GM21381 (cell line): Measurements from ENCODE around the gene SWT1.
A peak's percentile ranks its signal among the peaks of the same experiment; 100 is the strongest.
"Not testable (repeated sequence)": the region's sequence is repeated elsewhere in the genome, so short reads cannot be mapped to it uniquely, and the experiment has no call there.

Source experiments
- ATAC-seq: cut with Tn5 transposase; IDR thresholded peaks from one replicate; pipeline ENCODE4 v1.9.1; 2021; ENCODE audit warnings: mild to moderate bottlenecking, moderate library complexity; ENCODE audit not compliant: unreplicated experiment

The SWT1 gene

GRCh38 chr1:185317034-185317885 lies 160.3 kb downstream of the SWT1 start, which contains the start of gene IVNS1ABP:
TSS of gene IVNS1ABP (minus strand) at chr1:185317243. CDS start at chr1:185309493, 7,750 bp downstream.
- ATAC-seq: peak; percentile 70

- ATAC-seq: peak; percentile 48
These were observed 160.9 kb downstream of the SWT1 start for GRCh38 chr1:185317886-185318310.

- no peak for ATAC-seq
These were observed 161.6 kb downstream of the SWT1 start for GRCh38 chr1:185318431-185319138.

- no peak for ATAC-seq
These were observed 162.1 kb downstream of the SWT1 start for GRCh38 chr1:185319139-185319475.

- not testable (repeated sequence) for ATAC-seq
These were observed 164.1 kb downstream of the SWT1 start for GRCh38 chr1:185321104-185321503.

GRCh38 chr1:185321653-185322221 lies 164.8 kb downstream of the SWT1 start:
- ATAC-seq: not testable (repeated sequence)

- no peak for ATAC-seq
These were observed 165.7 kb downstream of the SWT1 start for GRCh38 chr1:185322636-185323035.

GRCh38 chr1:185324118-185324517 lies 167.2 kb downstream of the SWT1 start:
- no peak for ATAC-seq

- ATAC-seq: no peak
These were observed 168.4 kb downstream of the SWT1 start for GRCh38 chr1:185325413-185325812.

- ATAC-seq: no peak
These were observed 171.3 kb downstream of the SWT1 start for GRCh38 chr1:185328255-185328654.

GRCh38 chr1:185334182-185334581 lies 177.2 kb downstream of the SWT1 start:
- ATAC-seq: no peak

GRCh38 chr1:185337246-185337645 lies 180.3 kb downstream of the SWT1 start:
- no peak for ATAC-seq

GRCh38 chr1:185338719-185339622 lies 182.0 kb downstream of the SWT1 start:
- ATAC-seq: peak; percentile 96

- no peak for ATAC-seq
These were observed 184.3 kb downstream of the SWT1 start for GRCh38 chr1:185341196-185341781.
